GM18951 (cell line): ENCODE data around the gene ECM2.

Experiments used
- POLR2A ChIP-seq: IDR thresholded peaks from 4 replicates; pipeline ENCODE4 v1.6.1; 2011; ENCODE audit warnings: mild to moderate bottlenecking; ENCODE audit not compliant: insufficient read length, insufficient read depth; ENCODE audit errors: extremely low read depth
- in situ Hi-C: fragments of 300-500 bp; cut with MboI; formaldehyde crosslinking; loops from one replicate; pipeline ENCODE4 v1.12.0; 2022; ENCODE audit warnings: low sequenced_read_pairs, mixed read lengths, inconsistent platforms; ENCODE audit not compliant: unreplicated experiment

Gene ECM2

GRCh38 chr9:92545002-92545510, 9.3 kb upstream of the ECM2 start:
- in situ Hi-C loops: no loop called here
- no peak for TF ChIP-seq POLR2A

GRCh38 chr9:92543972-92544371, 8.2 kb upstream of the ECM2 start:
- in situ Hi-C loops: no loop called here
- no peak for TF ChIP-seq POLR2A

GRCh38 chr9:92538541-92538940, 2.8 kb upstream of the ECM2 start:
- no peak for TF ChIP-seq POLR2A

DNA sequence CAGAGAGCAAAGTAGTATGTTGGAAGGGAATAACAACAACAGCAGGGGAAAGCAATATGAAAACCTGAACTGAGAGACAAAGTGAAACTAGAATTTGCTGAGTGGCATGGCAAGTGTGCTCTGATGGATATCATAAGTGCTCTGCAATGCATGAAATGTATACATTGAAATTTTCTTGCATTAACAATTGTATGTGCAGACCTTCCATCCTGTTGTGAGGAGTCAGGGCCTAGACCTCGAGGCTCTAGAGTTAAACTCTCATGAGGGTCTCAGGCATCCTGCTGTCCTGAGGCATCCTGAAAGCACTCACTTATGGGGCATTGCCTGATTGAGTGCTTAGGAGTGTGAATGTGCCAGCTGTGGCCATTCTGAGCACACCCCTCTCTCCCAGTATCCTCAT, 1.1 kb downstream of the ECM2 start:
- in situ Hi-C loops: no loop called here
- TF ChIP-seq POLR2A: no peak

More at GRCh38 chr9:92538541-92538940, 2.8 kb upstream of the ECM2 start:
- in situ Hi-C loops: no loop called here

- in situ Hi-C loops: no loop called here
- TF ChIP-seq POLR2A: no peak
Measured at GRCh38 chr9:92534204-92534603, 1.6 kb downstream of the ECM2 start.

GRCh38 chr9:92530893-92531292, 4.9 kb downstream of the ECM2 start:
- in situ Hi-C loops: no loop called here
- TF ChIP-seq POLR2A: no peak

DNA sequence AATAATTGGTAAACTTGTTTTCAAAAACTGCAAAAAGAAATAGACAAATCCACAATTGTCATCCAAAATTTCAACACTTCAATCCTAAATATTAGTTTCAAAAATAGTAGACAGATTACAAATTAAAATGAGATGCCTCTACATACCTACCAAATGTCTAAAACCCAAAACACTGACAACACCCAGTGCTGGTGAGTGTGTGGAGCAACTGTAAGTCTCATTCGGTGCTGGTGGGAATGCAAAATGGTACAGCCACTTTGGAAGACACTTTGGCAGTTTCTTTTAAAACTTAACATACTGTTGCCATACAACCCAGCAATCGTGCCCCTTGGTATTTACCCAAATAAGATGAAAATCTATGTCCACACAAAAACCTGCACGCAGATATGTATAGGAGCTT, 6.7 kb downstream of the ECM2 start:
- in situ Hi-C loops: no loop called here
- TF ChIP-seq POLR2A: no peak

GRCh38 chr9:92528522-92528849, 7.3 kb downstream of the ECM2 start:
- no peak for TF ChIP-seq POLR2A
- in situ Hi-C loops: no loop called here

DNA sequence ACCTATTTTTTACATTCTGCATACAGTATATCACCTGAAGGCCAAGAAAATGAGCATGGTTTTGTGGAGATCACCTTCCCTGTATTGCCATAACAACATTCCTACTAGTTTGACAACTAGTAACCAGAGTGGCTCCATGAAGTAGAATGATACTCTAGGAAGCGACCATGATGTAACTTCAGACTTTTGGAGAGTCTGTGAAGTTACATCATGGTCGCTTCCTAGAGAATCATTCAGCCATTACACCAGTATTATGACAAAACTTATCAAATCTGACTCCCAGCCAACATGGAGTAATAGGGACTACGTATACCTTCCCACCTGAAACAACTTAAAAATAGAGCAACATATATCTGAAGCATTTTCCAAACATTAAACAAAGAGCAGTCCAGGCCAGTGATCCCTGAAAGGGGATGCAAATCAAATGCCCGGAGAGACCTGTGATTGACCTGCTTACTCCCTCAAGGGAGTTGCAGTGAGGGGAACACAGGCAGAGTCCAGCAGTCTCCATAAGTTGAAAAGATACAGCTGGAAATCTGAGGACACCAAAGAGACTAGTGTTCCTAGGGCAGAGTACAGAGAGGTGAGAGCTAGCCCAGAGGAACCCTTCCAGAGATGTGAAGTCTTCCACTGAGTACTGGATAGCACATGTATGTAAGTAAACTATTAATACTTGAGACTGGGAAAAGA, 7.8 kb downstream of the ECM2 start:
- no peak for TF ChIP-seq POLR2A
- in situ Hi-C loops: no loop called here

DNA sequence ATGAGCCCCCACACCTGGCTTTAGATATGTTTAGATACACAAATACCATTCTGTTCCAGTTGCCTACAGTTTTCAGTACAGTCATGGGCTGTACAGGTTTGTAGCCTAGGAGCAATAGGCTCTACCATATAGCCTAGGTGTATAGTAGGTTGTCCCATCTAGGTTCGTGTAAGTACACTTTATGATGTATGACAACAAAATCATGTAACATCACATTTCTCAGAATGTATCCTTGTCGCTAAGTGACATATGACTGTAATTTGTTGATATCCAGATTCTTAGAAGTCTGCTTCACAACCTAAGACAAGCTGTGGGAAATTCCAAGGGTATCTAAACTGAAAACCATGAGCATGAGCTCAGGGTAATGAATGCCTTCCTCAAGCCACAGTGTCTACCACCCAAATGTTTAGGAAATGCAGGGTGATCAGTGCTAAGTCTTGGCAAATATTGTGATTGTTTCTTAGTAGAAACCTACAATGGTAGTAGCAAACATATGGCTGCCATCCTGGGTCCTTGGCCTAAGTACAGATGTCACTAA, 8.4 kb downstream of the ECM2 start:
- no peak for TF ChIP-seq POLR2A
- in situ Hi-C loops: no loop called here

- in situ Hi-C loops: no loop called here
Measured at GRCh38 chr9:92525306-92525705, 10.5 kb downstream of the ECM2 start.

DNA sequence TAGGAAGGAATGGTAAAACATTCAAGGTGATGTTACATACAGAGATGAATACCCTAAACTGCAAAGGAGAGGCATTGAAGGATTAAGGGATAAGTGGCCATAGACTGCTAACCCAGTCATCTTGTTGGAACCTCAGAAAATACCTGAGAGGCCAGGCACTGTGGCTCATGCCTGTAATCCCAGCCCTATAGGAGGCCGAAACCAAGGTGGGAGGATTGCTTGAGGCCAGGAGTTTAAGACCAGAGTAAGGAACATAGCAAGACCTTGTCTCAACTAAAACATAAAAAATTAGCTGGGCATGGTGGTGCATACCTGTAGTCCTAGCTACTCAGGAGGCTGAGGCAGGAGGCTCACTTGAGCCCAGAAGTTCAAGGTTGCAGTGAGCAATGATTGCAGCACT, 10.9 kb downstream of the ECM2 start:
- in situ Hi-C loops: no loop called here

More at GRCh38 chr9:92525306-92525705, 10.5 kb downstream of the ECM2 start:
- TF ChIP-seq POLR2A: no peak

DNA sequence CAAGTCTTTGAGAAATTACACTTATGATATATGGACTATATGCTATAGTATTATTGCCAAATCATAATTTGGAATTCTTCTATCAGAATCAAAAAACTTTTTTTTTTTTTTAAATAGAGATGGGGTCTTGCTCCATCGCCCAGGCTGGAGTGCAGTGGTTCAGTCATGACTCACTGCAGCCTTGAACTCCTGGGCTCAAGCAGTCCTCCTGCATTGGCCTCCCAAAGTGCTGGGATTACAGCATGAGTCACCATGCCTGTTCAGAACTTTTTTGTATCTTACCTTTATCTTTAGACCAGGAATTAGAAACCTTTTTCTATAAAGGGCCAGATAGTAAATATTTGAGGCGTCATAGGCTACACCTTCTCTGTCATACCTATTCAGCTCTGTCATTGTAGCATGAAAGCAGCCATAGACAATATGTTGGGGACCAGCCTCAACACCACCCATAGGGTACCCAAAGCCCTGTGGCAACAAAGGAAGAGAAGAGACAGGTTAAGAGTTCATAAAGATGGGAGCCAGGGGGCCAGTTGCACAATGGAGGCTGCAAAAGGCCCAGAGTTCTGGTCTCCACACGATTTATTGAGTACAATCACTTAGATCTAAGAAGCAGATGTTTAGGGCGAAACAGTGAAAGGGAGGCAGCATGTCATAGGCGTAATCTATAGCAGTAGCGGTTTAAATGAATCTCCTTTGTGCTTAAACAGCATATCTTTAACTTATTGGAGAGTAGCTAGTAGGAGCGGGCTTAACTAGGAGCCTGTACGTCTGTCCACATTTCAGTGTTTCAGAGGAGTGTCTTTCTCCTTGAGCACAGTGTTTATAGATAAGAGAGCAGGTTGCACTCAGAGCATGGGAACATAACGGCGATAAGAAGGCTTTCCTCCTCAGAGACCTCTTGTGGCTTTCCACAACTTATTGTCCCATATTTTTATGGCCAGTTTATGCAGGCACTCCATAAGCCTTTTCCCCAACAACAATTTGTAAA, 12.5 kb downstream of the ECM2 start:
- TF ChIP-seq POLR2A: no peak
- in situ Hi-C loops: no loop called here

More for the DNA sequence above, 10.9 kb downstream of the ECM2 start:
- no peak for TF ChIP-seq POLR2A
